PC-9 (cell line): ENCODE results near the gene FAM161B. TPM values are rescaled to one million over a fixed set of nuclear protein-coding genes. Genes with fewer than 3 reads are reported as not detected.

Source experiments
- BruUV-seq: library from RNA; stranded (reverse); fragments of 400-500 nt; replicated peaks from 2 replicates; lab custom pipeline; 2021; lab: Mats Ljungman, UMichigan
- CTCF ChIA-PET: fragments of 300-600 bp; sonication (Branson Sonifier 250); formaldehyde crosslinking; loops from one replicate; lab custom pipeline; 2022; ENCODE audit warnings: antibody characterized with exemption; lab: Charles Lee
- POLR2A ChIA-PET: fragments of 300-600 bp; sonication (Branson Sonifier 250); formaldehyde crosslinking; loops from one replicate; lab custom pipeline; 2022; ENCODE audit warnings: antibody characterized with exemption; ENCODE audit not compliant: unreplicated experiment; lab: Charles Lee
- DNase-seq, 2 experiments: peaks; one replicate each; pipeline versions ENCODE4 v3.0.0 to v3.0.0-alpha.2; 2015 to 2022; ENCODE audit warnings: mixed read lengths in 1 of 2
- H2AFZ ChIP-seq: fragments of 200-600 bp; sonication (generic); 2 replicates; pipeline ENCODE4 v1.8.1; 2017; ENCODE audit warnings: antibody characterized with exemption
- H3F3A ChIP-seq: fragments of 200-600 bp; sonication (generic); 2 replicates; pipeline ENCODE4 v1.8.1; 2017; ENCODE audit warnings: antibody characterized with exemption, mild to moderate bottlenecking, low read depth; ENCODE audit not compliant: insufficient read depth
- H3K27ac ChIP-seq: fragments of 200-600 bp; sonication (generic); 2 replicates; pipeline ENCODE4 v1.6.1; 2016; ENCODE audit warnings: mixed run types
- H3K27me3 ChIP-seq: fragments of 200-600 bp; sonication (generic); 2 replicates; pipeline ENCODE4 v1.6.1; 2016; ENCODE audit warnings: low read depth, mixed run types; ENCODE audit not compliant: insufficient read depth
- H3K36me3 ChIP-seq: fragments of 200-600 bp; sonication (generic); 2 replicates; pipeline ENCODE4 v1.6.1; 2016; ENCODE audit warnings: low read depth, mixed run types
- H3K4me1 ChIP-seq: fragments of 200-600 bp; sonication (generic); replicated peaks from 2 replicates; pipeline ENCODE4 v1.6.1; 2016; ENCODE audit warnings: mixed run types; ENCODE audit not compliant: insufficient read depth
- H3K4me2 ChIP-seq: fragments of 200-600 bp; sonication (generic); 2 replicates; pipeline ENCODE4 v1.6.1; 2017; ENCODE audit warnings: mixed run types
- H3K4me3 ChIP-seq: fragments of 200-600 bp; sonication (generic); 2 replicates; pipeline ENCODE4 v1.6.1; 2016; ENCODE audit warnings: mixed run types
- H3K79me2 ChIP-seq: fragments of 200-600 bp; sonication (generic); 2 replicates; pipeline ENCODE4 v1.6.1; 2017; ENCODE audit warnings: low read depth, mixed run types
- H3K9me2 ChIP-seq: fragments of 200-600 bp; sonication (generic); 2 replicates; pipeline ENCODE4 v1.8.1; 2017; ENCODE audit warnings: mild to moderate bottlenecking; ENCODE audit not compliant: insufficient read depth
- H3K9me3 ChIP-seq: fragments of 200-600 bp; sonication (generic); 2 replicates; pipeline ENCODE4 v1.8.1; 2016; ENCODE audit warnings: low read depth; ENCODE audit not compliant: insufficient read depth
- H4K20me1 ChIP-seq: fragments of 200-600 bp; sonication (generic); 2 replicates; pipeline ENCODE4 v1.8.1; 2017; ENCODE audit not compliant: insufficient read depth
- CTCF ChIP-seq: fragments of 200-600 bp; sonication (generic); conservative IDR thresholded peaks from 2 replicates; pipeline ENCODE4 v1.6.1; 2017; ENCODE audit warnings: mixed run types, antibody characterized with exemption, mild to moderate bottlenecking, moderate library complexity
- EZH2 ChIP-seq: fragments of 200-600 bp; sonication (generic); IDR thresholded peaks from 2 replicates; pipeline ENCODE4 v1.8.0; 2017; ENCODE audit warnings: antibody characterized with exemption, low read depth
- intact Hi-C: fragments of 100-400 bp; cut with micrococcal nuclease; formaldehyde crosslinking; loops from one replicate; pipeline ENCODE4 v1.10.0; 2022; ENCODE audit not compliant: unreplicated experiment
- total RNA-seq: library from RNA; stranded (reverse); gene quantifications from 2 replicates; pipeline ENCODE4 v1.2.3, GENCODE V29; 2021

The FAM161B gene
- total RNA-seq, 1 experiment from 2014 or later: 1.6 TPM

- H3K4me3 ChIP-seq: no peak overlapping the region
- no peak for DNase-seq
- BruUV-seq: no TSS peak
- ChIA-PET CTCF (no interaction called here), POLR2A (no interaction called here)
- no peak overlapping the region for H3K27ac ChIP-seq
- H3K9me2 ChIP-seq: no peaks in the 10 kb centered on the region
- intact Hi-C loops: no loop called here
- peaks cover 20% of the 10 kb centered on the region for H3K4me1 ChIP-seq
- H3K79me2 ChIP-seq: no peaks in the 10 kb centered on the region
- H3K36me3 ChIP-seq: no peaks in the 10 kb centered on the region
- no peaks in the 10 kb centered on the region for H4K20me1 ChIP-seq
- H2AFZ ChIP-seq: no peak overlapping the region
- TF ChIP-seq CTCF: no peak
- TF ChIP-seq EZH2: no peak
- H3K4me2 ChIP-seq: no peak overlapping the region
- no peaks in the 10 kb centered on the region for H3K27me3 ChIP-seq
- no peaks in the 10 kb centered on the region for H3K9me3 ChIP-seq
- peaks cover 13% of the 10 kb centered on the region; the same call in 1 of the 2 replicates for H3F3A ChIP-seq
Observed at GRCh38 chr14:73976125-73976524, 26.2 kb upstream of the FAM161B start.

- Histone ChIP-seq H3K27ac (no peak overlapping the region), H3K9me3 (no peaks in the 10 kb centered on the region), H2AFZ (no peak overlapping the region), H4K20me1 (no peaks in the 10 kb centered on the region), H3K4me2 (no peak overlapping the region), H3K36me3 (no peaks in the 10 kb centered on the region), H3K9me2 (no peaks in the 10 kb centered on the region), H3K27me3 (no peaks in the 10 kb centered on the region), H3F3A (peaks cover 13% of the 10 kb centered on the region; the same call in 1 of the 2 replicates), H3K79me2 (no peaks in the 10 kb centered on the region), H3K4me1 (peaks cover 15% of the 10 kb centered on the region), H3K4me3 (no peak overlapping the region)
- no peak for TF ChIP-seq CTCF
- intact Hi-C loops: no loop called here
- POLR2A ChIA-PET: no interaction called here
- DNase-seq: no peak
- CTCF ChIA-PET: no interaction called here
- BruUV-seq: no TSS peak
Observed at GRCh38 chr14:73973497-73973896, 23.6 kb upstream of the FAM161B start.

- H3K9me2 ChIP-seq: no peaks in the 10 kb centered on the region
- 0 out of 2 replicates have a peak, but pooled peaks cover 2% of the 10 kb centered on the region for H3K36me3 ChIP-seq
- no peak overlapping the region for H3K27ac ChIP-seq
- ChIA-PET POLR2A (no interaction called here), CTCF (no interaction called here)
- no peaks in the 10 kb centered on the region for H3K4me1 ChIP-seq
- H3K4me2 ChIP-seq: no peak overlapping the region
- intact Hi-C loops: no loop called here
- no peaks in the 10 kb centered on the region for H3K27me3 ChIP-seq
- peaks cover 4% of the 10 kb centered on the region; the same call in 1 of the 2 replicates for H3F3A ChIP-seq
- H3K9me3 ChIP-seq: no peaks in the 10 kb centered on the region
- no TSS peak for BruUV-seq
- H4K20me1 ChIP-seq: no peaks in the 10 kb centered on the region
- H3K4me3 ChIP-seq: no peak overlapping the region
- DNase-seq: no peak
- H2AFZ ChIP-seq: no peak overlapping the region
- TF ChIP-seq EZH2 (no peak), CTCF (no peak)
- no peaks in the 10 kb centered on the region for H3K79me2 ChIP-seq
Observed at GRCh38 chr14:73968885-73969284, 19.0 kb upstream of the FAM161B start.
